CD4-positive, alpha-beta T cell treated with Interleukin-10 for 1 hour (primary cell): ENCODE data around the gene KCTD5.

Experiments used
- DNase-seq: peaks from one replicate; pipeline ENCODE4 v3.0.0-alpha.2; 2020

The KCTD5 gene

GRCh38 chr16:2752850-2753732 is 70.8 kb downstream of the KCTD5 start:
- peak; percentile 71 for DNase-seq

- DNase-seq = no peak
Observed at GRCh38 chr16:2753733-2754020, 71.4 kb downstream of the KCTD5 start.

DNA sequence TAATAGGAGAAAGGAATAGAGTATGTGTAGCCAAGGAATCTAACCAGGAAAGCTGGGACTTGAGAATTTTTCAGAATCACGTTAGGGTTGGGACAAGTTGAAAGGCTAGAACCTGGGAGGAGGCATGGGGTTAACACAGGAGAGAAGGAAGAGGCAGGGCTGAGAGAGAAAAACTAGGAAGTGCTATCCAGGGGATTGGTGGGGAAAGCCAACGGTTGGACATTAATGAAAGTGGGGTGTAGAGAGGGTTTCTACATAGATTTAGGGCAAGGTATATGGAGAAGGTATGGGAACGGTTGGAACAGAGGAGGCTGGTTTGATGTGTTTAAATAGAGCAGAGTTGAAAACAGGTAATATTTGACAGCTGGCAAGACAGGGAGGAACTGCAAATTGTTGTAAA is 72.8 kb downstream of the KCTD5 start:
- no peak for DNase-seq

GRCh38 chr16:2756288-2757015 is 74.1 kb downstream of the KCTD5 start:
- DNase-seq = no peak

DNA sequence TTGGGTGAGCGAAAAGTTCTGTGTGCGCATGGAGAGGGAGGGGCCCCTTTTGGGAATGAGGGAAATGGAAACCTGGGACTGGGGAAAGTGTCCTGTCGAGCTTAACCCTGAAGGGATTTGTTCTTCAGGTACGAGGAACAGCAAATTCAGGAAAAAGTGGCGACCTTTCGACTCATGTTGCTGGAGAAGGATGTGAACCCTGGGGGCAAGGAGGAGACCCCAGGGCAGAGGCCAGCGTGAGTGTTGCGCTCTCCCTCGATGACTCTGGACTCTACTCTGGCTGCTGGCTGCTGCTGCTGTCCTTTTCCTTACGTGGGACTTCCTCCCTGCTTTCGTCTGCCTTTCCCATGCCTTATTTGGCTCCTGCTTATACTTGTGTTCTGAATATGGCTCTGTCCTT is 75.0 kb downstream of the KCTD5 start:
- no peak for DNase-seq
